Fibroblast of the conjunctiva (primary cell): ENCODE measurements around the gene SIGLEC10.
"Not testable (repeated sequence)": the region's sequence is repeated elsewhere in the genome, so short reads cannot be mapped to it uniquely, and the experiment has no call there.

Experiments
- DNase-seq: peaks from one replicate; pipeline ENCODE4 v3.0.0-alpha.2; 2010; ENCODE audit warnings: low read depth

SIGLEC10 gene

DNA sequence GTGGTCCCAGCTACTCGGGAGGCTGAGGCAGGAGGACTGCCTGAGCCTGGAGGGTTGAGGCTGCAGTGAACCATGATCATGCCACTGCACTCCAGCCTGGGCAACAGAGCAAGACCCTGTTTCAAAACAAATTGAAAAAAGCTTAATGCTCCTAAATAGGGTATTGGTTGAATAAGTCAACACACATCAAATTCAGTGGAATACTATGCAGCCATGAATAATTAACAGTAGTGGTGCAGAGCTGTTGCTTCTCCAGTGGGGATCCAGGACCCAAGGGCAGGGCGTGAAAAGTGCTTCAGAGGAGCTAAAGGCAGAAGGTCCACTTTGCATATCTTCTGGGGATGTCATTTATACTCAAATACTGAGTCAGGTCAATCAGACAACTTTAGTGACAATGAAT, 22.6 kb upstream of the SIGLEC10 start:
- DNase-seq, result no peak

DNA sequence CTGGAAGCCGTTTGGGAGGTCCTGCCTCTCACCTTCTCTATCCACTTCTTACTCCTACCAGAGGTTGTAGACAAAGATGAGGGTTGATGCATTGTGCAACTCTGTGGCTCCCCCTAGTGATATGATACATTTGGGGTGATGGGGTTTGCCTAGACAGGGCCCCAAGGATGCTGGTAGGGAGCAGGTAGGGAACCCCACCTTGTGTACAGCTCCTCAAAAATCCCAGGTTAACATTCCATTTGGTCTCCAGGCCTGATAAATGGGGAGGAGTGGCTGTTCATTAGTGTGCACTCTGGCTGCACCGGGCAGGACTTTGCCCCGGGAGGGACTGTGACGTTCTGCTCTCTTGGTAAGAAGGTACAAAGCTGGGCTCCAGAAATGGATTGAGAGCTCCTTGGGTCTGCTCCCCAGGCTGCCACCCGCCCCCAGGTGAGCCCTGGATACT, 21.6 kb upstream of the SIGLEC10 start:
- DNase-seq, result no peak

DNA sequence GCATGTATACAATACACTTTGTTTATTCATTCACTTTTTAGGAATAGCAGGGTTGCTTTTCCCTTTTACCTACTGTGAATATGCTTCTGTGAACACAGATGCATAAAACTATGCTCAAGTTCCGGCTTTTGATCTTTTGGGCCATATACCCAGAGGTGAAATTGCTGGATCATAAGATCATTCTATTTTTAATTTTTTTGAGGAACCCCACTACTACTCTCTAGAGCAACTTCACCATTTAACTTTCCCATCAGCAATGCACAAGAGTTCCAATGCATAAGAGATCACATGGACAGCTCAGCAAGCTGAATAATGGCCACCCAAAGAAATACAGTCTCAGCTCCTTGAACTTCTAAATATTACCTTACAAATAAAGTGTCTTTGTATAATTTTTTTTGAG, 17.0 kb upstream of the SIGLEC10 start:
- DNase-seq, result no peak

DNA sequence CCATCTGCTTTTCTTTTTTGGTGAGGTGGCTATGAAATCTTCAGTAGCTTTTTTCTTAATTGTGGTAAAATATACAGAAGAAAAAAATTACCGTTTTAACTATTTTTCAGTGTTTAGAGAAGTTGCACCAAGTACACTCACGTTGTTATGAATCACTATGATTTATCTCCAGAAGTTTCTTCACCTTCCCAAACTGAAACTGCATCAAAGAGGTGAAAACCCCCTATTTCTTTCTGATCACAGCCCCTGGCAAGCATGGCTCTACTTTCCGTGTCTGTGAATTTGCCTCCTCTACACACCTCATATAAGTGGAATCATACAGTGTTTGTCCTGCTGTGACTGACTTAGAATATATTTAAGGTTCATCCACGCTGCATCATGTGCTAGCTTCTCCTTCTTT, 15.6 kb upstream of the SIGLEC10 start:
- DNase-seq, result no peak

DNA sequence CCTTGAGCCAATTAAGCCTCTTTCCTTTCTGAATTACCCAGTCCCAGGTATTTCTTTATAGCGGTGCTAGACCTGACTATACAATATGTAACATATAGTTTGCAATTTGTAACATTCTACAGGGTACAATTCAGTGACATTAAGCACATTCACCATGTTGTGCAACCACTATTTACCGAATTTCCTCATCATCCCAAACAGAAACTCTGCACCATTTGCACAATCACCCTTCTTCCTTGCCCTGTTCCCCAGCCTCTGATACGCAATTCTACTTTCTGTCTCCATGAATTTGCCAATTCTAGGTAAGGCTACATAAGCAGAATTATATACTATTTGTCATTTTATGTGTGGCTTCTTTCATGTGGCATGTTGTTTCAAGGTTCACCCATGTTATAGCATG, 13.7 kb upstream of the SIGLEC10 start:
- DNase-seq, result no peak

DNA sequence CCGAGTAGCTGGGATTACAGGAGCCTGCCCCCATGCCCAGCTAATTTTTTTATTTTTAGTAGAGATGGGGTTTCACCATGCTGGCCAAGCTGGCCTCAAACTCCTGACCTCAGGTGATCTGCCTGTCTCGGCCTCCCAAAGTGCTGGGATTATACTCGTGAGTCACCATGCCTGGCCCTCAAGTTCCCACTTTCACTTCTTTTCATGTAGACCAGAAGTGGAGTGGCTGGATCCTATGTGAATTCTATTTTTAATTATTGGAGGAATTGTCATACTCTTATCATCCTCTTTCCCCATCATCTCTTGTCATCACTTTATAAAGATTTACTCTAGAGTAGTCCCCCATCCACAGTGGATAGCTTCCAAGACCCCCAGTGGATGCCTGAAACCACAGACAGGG, 12.8 kb upstream of the SIGLEC10 start:
- DNase-seq, result no peak

DNA sequence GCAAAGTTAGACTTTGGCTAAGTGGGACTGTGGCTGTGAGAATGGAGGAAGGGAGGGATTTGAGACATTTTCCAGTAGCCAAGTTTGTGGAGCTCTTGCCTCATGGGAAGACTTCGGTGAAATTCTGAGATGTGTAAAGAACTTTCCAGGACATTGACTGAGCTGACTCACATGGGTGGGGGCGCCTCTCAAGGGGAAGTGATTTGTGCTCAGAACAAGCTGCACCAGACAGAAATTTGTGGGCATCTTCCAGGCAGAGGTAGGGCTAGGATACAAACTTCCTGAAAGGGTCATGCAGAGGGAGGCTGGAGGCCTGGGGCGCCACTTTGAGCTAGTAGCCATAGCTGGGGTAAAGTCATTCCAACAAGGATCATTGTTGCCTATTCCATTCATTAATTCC, 9.8 kb upstream of the SIGLEC10 start:
- no peak for DNase-seq

DNA sequence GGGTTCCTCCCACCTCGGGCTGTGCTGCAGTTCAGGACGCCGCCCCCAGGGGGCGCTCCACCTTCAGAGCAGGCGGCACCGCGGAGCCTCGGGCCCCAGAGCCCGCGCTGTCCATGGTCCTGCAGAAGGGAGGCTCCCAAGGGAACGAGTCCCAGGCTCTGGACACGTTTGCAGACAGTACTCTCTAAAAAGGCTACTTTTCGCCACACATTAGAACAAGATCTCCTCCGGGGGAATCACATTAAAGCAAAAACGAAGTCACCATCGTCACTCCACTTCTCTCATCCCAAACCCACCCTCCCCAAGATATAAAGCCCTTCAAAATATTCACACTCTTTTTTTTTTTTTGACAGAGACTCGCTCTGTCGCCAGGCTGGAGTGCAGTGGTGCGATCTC, 4.6 kb upstream of the SIGLEC10 start:
- peak; percentile 33 for DNase-seq

DNA sequence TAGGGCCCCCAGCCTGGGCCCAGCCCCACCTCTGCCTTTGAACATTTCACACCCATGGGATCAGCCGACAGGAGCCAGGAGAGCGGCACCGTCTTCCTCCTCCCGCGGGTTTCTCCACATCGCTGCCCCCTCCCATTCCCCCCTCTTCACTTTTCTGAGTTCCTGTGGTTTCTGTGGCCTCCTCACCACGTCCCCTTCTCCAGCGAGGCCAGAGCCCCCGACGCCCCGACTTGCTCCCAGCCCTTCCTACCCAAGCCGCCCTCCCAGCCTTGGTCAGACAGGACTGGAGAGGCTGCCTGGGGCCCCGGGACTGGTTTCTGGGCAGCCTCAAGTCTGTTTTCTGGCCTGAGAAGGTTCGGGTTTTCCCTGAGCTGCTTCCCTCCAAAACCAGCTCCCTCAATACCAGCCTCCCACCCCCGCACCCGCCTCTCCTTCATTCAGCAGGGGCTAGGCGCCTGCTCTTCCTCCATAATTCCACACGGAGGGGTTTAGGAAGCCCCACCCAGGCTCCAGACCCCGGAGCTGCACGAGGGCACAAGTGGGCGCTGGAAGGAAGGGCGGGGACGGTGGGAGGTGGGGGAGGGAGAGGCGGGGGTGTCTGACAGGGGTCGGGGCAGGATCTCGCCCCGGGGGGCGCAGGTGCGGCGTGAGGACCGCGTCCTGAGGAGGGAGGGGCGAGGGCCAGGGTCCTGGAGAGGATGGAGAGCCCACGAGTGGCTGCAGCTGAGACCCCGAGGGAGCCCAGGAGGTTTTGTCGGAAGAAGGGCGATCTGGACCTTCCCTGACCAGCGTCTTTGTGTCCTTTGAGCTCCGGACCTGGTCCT, 4.0 kb upstream of the SIGLEC10 start:
- no peak for DNase-seq

DNA sequence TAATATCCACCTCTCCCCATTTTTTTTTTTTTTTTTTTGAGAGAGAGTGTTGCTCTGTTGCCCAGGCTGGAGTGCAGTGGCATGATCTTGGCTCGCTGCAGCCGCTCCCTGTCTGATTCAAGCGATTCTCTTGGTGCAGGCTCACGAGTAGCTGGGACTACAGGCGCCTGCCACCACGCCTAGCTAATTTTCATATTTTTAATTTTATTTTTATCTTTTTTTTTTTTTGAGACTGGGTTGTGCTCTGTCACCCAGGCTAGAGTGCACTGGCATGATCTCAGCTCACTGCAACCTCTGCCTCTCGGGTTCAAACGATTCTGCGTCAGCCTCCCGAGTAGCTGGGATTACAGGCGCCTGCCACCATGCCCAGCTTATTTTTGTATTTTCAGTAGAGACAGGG, 3.1 kb upstream of the SIGLEC10 start:
- not testable (repeated sequence) for DNase-seq

DNA sequence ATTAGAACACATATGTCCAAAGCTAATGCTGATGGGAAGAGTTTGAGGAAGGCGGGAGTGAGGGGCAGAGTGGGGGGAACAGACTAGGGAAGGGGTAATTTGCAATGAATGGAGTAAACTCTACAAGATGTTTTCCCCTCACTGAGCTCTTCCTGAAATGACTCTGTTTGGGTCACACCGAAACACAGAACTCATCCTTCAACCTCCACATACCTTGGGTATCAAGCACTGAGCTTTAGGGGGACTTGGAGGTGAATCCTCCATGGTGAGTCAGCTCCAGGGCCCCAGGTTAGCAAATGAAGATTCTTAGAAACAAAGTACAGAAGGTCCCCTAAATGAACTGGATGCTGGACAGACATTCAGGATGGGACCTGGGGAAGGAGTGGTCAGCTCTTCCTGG, 1.3 kb upstream of the SIGLEC10 start:
- no peak for DNase-seq

DNA sequence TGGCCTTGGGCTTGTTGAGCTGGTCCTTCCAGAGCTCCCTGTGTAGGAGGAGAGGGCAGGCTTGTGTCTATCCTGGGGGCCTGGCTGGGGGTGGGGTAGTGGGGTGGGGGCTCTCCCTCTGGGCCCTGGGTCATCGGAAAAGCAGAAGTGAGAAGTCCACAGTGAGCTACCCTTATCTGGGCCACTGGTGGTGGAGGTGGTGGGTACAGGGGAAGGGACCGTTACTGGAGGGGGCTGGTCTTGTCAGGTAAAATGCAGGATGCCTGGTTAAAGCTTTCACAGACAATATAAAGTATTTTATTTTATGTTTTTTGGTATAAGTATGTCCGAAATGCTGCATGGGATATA, 342 bp upstream of the SIGLEC10 start:
- DNase-seq, result no peak

DNA sequence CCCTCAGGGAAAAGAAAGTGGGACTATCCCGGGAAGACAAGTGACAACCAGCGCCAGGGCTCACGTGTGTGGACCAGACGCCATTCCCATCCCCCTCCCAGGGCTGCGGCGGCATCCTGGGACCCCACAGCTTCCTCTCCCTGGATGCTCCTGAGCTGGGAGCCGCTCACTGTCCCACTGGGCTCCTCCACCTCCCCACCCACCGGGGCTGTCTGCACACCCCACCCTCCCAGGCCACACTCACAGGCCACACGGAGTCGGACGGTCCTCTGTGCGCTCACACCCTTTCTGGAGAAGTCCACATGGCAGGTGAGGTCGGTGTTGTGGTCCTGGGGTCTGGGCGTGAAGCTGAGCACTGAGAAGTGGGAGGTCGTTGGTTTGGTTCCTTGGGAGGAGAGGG, 1.0 kb downstream of the SIGLEC10 start:
- not testable (repeated sequence) for DNase-seq

DNA sequence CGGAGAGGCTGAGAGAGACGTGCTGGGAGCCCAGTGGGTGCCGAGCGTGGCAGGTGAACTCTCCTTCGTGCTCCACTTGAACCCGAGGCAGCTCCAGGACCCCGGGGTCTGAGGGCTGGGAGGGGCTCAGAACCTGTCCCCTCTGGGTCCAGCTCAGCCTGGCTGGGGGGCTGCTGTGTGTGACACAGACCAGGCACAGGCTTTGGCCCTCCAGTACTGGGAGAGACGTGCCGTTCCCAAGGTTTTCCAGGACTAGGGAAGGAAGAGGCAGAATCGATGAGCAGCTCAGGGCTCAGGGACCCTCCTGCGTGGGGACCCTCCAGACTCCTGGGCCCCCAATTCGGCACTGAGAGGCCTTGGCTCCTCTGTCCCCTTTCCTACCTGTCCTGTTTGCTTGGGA, 2.3 kb downstream of the SIGLEC10 start:
- no peak for DNase-seq

DNA sequence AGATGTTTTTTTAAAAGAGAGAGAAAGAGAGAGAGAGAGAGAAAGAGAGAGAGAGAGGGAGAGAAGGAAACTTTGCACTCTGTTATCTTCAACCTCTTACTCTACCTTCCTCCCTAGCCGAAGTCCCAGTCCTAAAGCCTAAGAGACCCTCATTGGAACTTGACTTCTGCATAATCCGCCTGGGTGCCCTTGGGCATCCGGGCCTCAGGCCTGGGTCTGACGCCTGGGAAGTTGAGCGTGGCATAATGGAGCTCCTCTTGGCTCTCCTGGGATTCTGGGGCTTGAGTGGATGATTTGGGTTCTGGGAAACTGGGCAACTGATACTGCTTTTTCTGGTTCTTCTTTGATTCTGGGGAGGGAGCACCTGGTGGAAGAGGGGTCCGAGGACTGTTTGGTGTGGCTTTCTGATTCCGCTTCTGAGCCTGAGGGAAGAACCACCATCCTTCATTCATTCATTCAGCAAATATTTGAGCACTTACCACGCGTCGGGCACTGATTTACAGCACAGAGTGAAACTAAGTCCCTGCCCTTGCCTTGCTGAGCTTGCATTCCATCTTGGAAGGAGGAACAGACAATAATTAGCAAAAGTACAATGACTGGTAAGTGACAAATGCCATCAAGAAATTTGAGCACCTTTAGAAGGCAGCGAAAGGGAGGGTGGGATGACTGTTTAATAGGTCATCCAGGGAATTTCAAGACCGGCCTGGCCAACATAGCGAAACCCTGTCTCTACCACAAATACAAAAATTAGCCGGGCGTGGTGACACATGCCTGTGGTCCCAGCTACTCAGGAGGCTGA, 6.3 kb downstream of the SIGLEC10 start:
- DNase-seq, result no peak

DNA sequence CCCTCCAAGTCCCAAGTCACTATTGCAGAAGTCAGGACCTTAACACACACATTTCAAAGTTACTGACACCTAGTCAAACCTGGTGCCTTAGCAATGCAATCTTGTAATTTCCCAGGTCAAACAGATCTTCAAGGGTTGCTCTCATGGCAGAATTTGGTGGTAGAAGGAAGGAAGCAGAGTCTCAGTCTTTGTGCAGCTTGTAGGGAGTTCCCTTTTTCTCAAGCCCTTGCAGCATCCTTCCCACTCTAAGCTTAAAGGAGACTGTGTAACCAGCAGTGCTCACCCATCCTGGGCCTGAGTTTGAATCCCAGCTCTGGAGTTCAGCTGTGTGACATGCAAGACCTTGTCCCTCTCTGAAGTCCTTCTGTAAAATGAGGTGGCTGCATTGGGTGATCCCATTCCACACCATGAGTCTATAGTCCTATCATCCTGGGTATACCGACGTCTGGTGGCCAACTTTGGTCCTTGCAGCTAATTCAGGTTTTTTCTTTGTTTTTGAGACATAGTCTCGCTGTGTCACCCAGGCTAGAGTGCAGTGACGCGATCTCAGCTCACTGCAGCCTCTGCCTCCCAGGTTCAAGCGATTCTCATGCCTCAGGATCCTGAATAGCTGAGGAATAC, 9.8 kb downstream of the SIGLEC10 start:
- DNase-seq, result no peak

DNA sequence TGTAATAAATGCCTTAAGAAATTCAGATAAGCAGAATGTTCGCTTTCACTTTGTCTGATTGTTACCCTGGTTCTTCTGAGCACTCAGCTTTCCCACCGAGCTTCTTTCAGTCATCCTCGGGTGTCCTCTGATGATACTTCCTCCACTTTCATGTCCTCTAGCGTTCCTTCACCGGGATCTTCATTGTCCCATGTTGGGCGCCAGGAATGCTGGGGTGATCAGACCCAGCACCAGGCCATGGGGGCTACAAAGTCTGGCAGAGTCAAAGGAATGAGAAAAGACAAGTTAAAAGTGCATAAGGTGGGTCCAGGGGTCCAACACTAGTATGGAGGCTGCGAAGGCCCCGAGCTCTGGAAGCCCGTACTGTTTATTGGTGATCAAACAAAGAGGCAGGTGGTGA, 15.3 kb downstream of the SIGLEC10 start:
- DNase-seq, result no peak

DNA sequence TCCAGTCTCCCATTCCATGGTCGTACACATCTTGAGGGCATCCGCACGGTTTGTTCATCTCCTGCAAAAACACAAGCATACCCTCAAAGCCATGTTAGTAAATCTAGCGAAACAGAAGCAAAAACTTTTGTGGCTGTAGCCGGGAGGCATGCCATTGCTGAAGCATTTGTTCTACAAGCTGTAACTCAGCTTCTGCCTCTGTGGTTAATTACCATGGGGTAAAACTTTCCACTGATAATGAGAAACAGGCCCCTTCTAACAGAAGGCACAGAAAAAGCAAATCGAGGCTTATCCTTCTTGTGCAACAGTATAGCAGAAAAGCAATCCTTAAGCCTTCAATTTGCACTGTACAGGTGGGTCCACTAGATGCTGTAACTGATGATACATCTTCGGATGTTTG, 17.5 kb downstream of the SIGLEC10 start:
- DNase-seq, result not testable (repeated sequence)

DNA sequence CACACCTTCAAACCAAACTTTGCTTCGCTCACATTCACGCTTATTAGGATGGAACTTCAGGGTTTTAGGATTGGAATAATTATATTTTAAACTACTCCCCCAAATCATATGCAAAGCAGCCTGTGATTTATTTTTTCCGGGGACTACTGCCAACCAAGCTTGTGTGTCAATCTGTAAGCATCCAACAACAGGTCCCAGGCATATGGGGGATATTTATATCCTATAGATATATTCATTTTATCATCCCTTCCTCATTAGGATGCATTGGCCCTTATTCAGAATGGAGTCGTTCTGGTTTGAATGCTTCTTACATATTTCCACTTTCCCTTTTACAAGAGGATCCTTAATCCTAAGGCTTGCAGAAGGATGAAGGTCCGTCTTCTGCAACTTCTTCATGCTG, 18.2 kb downstream of the SIGLEC10 start:
- DNase-seq, result no peak

DNA sequence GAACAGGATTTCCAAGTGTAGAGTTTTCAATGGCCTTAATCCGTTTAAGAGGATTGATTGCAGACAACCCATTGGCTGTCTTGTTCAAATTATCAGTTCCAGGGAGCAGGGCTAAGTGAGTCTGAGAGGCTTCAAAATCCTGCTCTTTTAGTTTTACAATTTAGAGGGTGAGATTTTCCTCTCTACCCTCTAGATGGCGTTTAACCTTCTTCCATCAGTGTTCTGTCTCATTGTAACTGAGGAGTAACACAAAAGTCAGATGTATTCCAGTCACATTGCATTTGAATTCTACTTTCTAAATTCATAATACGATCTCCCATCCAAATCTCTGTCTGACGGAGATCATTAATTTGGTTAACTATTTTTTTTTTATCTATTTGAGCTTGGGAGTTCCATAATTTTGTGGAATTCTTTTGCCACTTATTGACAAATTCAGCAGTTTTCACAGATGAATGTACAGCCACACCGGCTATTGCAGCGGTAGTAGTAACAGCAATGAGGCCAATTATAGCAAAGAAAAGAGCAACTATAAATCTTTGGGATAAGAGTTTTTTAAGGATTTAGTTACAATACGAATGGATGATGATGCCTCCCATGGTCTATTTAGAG, 19.2 kb downstream of the SIGLEC10 start:
- no peak for DNase-seq

DNA sequence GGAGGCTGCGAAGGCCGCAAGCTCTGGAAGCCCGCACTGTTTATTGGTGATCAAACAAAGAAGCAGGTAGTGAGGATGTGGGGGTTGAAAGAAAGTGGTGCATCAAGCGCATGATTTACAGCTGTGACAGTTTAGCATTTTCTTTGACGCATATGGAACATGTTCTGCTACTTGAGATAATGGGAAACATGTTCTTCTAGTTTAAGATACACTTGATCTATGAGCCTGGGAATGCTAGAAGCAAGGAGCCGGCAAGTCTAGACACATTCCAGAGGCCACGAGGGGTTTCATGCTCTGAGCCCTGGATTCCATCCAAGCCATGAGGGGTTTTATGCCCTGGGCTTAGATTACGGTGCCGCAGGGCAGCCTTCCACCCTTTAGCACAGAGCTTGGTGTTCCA, 20.0 kb downstream of the SIGLEC10 start:
- not testable (repeated sequence) for DNase-seq

DNA sequence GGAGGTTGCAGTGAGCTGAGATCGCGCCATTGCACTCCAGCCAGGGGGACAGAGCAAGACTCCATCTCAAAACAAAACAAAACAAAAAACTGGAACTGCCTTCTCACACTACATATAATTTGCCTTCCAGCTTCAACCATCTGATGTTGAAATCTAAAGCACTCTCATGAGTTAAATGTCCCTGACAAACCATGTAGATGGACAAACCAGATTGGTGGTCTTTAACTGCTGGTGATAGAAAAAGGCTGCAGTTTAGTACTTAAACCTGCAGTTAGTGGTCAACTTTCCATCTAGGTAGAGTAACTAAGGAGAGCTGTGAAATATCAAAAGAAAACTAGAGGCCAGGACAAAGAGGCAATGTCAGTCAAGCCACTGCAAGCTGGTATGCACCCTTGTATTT, 21.3 kb downstream of the SIGLEC10 start:
- DNase-seq, result no peak
